BLaER1 (cell line): Measurements from ENCODE around the gene RAC2.

Source experiments
- H3K27ac ChIP-seq: shearing (Covaris generic); formaldehyde crosslinking; 2 replicates; pipeline ENCODE4 v1.8.1; 2022
- H3K27me3 ChIP-seq: shearing (Covaris generic); formaldehyde crosslinking; 2 replicates; pipeline ENCODE4 v1.8.1; 2022
- H3K36me3 ChIP-seq: shearing (Covaris generic); formaldehyde crosslinking; 2 replicates; pipeline ENCODE4 v1.8.1; 2022
- H3K4me1 ChIP-seq: shearing (Covaris generic); formaldehyde crosslinking; 2 replicates; pipeline ENCODE4 v1.8.1; 2022
- H3K4me2 ChIP-seq: shearing (Covaris generic); formaldehyde crosslinking; 2 replicates; pipeline ENCODE4 v1.8.1; 2022
- H3K4me3 ChIP-seq: shearing (Covaris generic); formaldehyde crosslinking; 2 replicates; pipeline ENCODE4 v1.8.1; 2022
- H3K9ac ChIP-seq: shearing (Covaris generic); formaldehyde crosslinking; 2 replicates; pipeline ENCODE4 v1.8.1; 2022
- H3K9me3 ChIP-seq: shearing (Covaris generic); formaldehyde crosslinking; 2 replicates; pipeline ENCODE4 v1.8.1; 2022
- H4K20me1 ChIP-seq: shearing (Covaris generic); formaldehyde crosslinking; 2 replicates; pipeline ENCODE4 v1.8.1; 2022
- Cebpa-rat ChIP-seq: shearing (Covaris generic); IDR thresholded peaks from 2 replicates; pipeline ENCODE4 v1.8.1; 2022

The RAC2 gene

DNA sequence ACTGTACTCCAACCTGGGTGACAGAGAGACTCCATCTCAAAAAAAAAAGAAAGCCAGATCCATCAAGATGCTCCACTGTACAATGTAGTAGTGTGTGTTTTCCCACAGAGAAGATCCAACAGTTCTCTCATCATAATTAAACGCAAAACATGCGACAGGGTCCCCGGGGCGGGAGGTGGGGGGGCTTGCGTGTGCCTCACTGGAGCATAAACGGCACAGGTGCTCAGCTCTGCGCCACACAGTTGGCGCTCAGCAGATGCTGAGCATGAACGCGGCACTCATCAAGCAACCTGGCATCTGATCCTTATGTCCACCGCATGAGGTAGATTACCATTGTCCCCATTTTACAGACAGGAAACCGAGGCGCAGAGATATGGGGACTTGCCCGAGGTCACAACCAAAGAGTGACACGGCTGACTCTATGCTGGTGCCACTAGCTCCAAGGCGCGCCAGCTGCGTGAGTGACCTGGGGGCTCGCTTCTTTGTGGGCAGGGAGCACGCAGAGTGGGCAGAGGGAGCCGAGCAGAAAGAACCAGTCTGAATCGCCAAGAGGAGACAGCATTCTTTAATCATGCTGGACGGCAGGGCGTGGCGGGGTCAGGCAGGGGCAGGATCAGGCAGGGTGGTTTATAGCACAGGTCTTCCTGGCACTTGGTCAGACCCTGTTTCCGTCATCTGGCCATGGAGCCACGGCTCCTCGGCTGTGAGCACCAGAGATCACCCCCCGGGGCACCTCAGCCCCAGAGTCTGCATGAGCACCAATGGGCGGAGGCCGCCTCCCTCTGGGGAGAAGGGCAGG is 64.2 kb downstream of the RAC2 start:
- H3K27ac ChIP-seq, result 0 out of 2 replicates have a peak overlapping the region, but pooled peaks have one; percentile 9

DNA sequence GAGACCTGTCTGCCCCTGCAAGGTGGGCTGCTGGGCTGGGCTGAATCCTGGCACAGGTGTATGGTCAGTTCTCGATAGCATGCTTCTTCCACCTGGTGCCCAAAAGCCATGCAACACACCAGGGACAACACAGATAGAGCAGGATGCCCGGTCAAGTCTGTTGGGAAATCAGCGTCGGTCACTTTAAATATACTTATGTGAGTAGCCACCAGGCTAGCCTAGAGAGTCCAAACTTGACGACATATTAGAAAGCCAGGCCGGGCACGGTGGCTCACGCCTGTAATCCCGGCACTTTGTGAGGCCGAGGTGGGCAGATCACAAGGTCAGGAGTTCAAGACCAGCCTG is 65.0 kb downstream of the RAC2 start:
- Histone ChIP-seq H3K4me1 (peaks cover 64% of the 10 kb centered on the region), H3K4me3 (no peak overlapping the region), H3K27me3 (no peaks in the 10 kb centered on the region), H3K27ac (no peak overlapping the region), H3K4me2 (no peak overlapping the region), H4K20me1 (no peaks in the 10 kb centered on the region), H3K9ac (no peak overlapping the region), H3K9me3 (no peaks in the 10 kb centered on the region), H3K36me3 (no peaks in the 10 kb centered on the region)
- TF ChIP-seq Cebpa-rat, result no peak

More for the DNA sequence above, 64.2 kb downstream of the RAC2 start:
- no peaks in the 10 kb centered on the region for H3K9me3 ChIP-seq
- no peaks in the 10 kb centered on the region for H3K27me3 ChIP-seq
- H3K4me1 ChIP-seq, result peaks cover 71% of the 10 kb centered on the region
- no peak for TF ChIP-seq Cebpa-rat
- no peaks in the 10 kb centered on the region for H3K36me3 ChIP-seq
- H3K9ac ChIP-seq, result no peak overlapping the region
- no peak overlapping the region for H3K4me3 ChIP-seq
- H4K20me1 ChIP-seq, result no peaks in the 10 kb centered on the region
- H3K4me2 ChIP-seq, result peak overlapping the region; percentile 21

DNA sequence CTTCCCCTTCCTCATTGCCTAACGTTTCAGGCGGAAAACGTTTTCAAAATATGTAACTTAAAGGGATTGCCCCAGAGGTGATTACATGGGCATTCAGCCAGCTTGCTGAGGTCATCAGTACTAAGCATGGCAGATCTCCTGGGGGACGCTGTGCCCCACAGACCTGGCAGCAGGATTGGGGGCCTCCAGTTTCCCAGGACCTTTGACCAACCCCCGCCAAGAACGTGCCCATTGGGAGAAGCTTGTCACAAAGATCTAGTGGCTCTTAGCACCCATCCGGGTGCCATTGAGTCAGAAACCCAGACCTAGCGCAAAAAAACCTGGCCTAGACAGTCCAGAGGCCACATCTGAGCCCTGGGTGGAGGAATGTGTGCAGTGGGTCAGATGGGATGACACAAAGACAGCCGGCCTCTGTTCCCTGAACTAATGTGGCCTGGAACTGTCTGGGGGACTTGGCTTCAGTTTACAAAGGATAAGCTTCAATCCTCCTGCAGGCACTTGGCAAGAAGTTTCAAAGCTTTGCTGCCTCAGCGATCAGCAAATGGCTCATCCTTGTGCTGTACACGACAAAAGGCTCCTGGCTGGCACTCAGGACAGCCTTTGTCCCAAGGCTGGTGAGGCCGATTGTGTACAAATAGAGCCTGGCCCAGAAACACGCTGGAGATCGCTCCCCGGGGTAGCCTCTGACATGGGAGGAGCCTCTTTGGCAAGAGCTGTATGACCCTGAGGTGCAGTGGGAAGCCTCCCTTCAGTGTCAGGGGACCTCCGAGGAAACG is 65.5 kb downstream of the RAC2 start:
- H3K9ac ChIP-seq, result no peak overlapping the region

DNA sequence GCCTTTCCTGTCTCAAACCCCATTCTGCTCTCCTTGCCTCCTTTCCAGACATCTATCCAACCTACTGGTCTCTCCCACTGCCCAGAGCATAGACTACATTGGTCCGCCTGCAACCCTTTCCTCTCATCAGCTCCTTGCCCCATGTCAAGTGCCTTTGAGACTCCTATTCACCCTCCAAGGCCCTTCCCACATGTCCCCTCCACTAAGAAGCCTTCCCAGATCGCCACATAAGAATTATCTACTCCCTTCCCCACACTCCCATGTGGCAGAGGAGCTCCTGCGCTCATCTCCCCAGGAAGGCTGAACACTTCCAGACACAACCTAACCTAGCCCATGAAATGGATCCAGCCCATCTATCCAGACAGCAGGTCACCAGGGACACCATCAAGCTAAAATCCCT is 66.3 kb downstream of the RAC2 start:
- Histone ChIP-seq H4K20me1 (no peaks in the 10 kb centered on the region), H3K9ac (no peak overlapping the region), H3K4me1 (peaks cover 51% of the 10 kb centered on the region), H3K36me3 (no peaks in the 10 kb centered on the region), H3K9me3 (no peaks in the 10 kb centered on the region), H3K4me3 (no peak overlapping the region), H3K27me3 (no peaks in the 10 kb centered on the region), H3K27ac (no peak overlapping the region), H3K4me2 (peak overlapping the region; percentile 63)
- no peak for TF ChIP-seq Cebpa-rat

More for the DNA sequence above, 65.5 kb downstream of the RAC2 start:
- H3K27ac ChIP-seq, result no peak overlapping the region
- H4K20me1 ChIP-seq, result no peaks in the 10 kb centered on the region
- H3K4me1 ChIP-seq, result peaks cover 59% of the 10 kb centered on the region
- H3K4me2 ChIP-seq, result peak overlapping the region; percentile 63
- no peaks in the 10 kb centered on the region for H3K36me3 ChIP-seq
- no peaks in the 10 kb centered on the region for H3K27me3 ChIP-seq
- no peaks in the 10 kb centered on the region for H3K9me3 ChIP-seq
- TF ChIP-seq Cebpa-rat, result no peak
- H3K4me3 ChIP-seq, result no peak overlapping the region

DNA sequence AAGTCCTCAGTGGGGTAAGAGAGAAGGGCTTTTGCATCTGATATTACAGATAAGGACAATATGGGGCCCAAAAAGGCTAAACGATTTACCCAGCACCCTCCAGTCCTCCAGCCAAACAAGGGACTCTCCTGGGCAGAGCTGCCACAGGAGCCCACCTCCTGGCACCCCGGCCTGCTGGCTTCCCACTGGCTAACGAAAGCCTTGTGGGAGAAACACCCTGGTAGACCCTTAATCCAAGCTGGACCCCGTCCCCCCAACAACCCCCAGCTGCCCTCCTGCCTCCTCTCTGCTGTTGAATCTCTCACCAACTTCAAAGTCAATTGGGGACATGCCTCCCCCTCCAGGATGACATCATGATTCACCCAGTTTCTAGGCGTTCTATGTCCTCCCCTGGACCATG is 66.8 kb downstream of the RAC2 start:
- H4K20me1 ChIP-seq, result no peaks in the 10 kb centered on the region
- peak overlapping the region; percentile 63 for H3K4me2 ChIP-seq
- no peak for TF ChIP-seq Cebpa-rat
- H3K9me3 ChIP-seq, result no peaks in the 10 kb centered on the region
- no peaks in the 10 kb centered on the region for H3K27me3 ChIP-seq
- no peaks in the 10 kb centered on the region for H3K36me3 ChIP-seq
- no peak overlapping the region for H3K9ac ChIP-seq
- no peak overlapping the region for H3K4me3 ChIP-seq
- no peak overlapping the region for H3K27ac ChIP-seq
- peaks cover 46% of the 10 kb centered on the region for H3K4me1 ChIP-seq

DNA sequence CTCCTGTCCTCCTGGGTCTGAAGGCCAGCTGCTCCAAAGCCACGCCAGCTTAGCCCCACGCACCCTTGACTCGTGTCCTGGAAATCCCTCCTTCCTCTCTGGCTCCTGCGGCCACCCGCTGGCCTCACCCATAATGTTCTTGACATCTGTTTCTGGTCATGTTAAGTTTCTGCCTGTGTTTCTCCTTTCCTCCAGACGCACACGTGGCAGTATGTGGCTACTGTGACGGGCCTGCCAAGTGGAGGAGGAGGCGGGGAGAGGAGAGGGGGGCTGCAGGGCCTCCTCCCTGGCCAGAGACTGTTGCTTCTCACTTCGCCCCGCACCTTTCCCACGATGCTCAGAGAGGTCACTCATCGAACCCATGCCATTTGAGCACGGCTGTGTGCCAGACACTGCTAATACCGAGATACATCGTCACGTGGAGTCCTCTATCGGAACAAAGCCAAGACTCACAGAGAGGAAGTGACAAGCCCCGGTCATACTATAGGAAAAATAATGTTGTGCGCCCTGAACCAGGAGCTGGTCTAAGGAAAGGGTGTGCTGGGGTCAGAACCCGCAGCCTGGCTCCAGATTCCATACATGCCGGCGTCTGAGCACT is 67.5 kb downstream of the RAC2 start:
- Histone ChIP-seq H3K4me1 (peaks cover 45% of the 10 kb centered on the region), H3K9me3 (no peaks in the 10 kb centered on the region), H3K36me3 (no peaks in the 10 kb centered on the region), H4K20me1 (no peaks in the 10 kb centered on the region), H3K4me3 (no peak overlapping the region), H3K4me2 (peak overlapping the region; percentile 63), H3K27me3 (no peaks in the 10 kb centered on the region), H3K27ac (peak overlapping the region; percentile 8; the same call in 1 of the 2 replicates), H3K9ac (no peak overlapping the region)
- no peak for TF ChIP-seq Cebpa-rat

DNA sequence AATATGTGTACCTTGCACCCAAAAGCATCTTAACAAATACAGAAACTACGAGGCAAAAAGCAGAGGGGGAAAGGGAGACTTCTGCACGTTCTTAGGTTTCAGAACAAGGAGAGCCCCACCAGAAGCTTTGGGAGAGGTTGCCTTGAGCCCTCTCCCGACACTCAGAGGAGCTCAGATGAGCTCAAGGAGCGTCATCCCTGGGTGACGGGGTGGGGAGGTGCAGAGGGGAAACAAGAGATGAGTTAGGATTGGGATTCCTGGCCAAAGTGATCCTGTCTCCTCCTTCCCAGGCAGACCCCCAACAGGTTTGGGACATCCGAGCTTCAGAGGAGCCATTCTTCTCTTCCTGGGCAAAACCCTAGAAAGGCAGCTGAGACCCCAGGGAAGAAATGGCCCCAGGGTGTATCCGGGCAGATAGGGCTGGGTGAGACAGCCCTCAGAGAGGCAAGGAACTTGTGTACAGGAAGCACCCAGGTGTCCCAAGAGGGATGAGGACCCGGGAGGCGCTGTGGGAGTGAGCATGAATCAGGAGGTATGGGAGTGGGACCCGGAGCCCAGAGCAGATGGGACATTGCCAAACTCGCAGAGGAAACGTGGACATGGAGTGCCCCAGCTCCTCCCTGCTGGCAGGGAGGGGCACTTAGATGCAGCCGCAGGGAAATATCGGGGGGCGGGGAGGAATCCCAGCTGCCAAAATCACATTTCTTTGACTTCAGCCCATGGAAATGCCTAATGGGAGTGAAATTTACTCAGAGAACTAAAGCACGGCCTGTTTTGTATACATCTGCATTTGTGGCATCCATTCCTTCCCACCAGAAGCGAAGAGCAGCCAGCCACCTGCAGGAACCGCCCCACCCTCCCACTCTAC is 68.4 kb downstream of the RAC2 start:
- Histone ChIP-seq H3K36me3 (no peaks in the 10 kb centered on the region), H3K4me3 (no peak overlapping the region), H3K27ac (no peak overlapping the region), H3K4me2 (peak overlapping the region; percentile 63), H3K9ac (no peak overlapping the region), H3K9me3 (no peaks in the 10 kb centered on the region), H4K20me1 (no peaks in the 10 kb centered on the region), H3K4me1 (peaks cover 43% of the 10 kb centered on the region), H3K27me3 (no peaks in the 10 kb centered on the region)
- no peak for TF ChIP-seq Cebpa-rat
